ENCODE data around the gene SEPTIN1.
A peak's percentile ranks its signal among the peaks of the same experiment; 100 is the strongest.

The SEPTIN1 gene

GRCh38 chr16:30382111-30382881 is at the start of gene SEPTIN1:
Gene SEPTIN1, minus strand, starts transcription at chr16:30382561. Its CDS starts 19 bp downstream, at chr16:30382542.
- DNase-seq: peak in 1 of 2 donors; percentile 39

- DNase-seq: no peak
These were observed 48.1 kb upstream of the SEPTIN1 start for GRCh38 chr16:30430428-30430970.

GRCh38 chr16:30429678-30430427 is 47.5 kb upstream of the SEPTIN1 start, which contains the start of gene DCTPP1:
Gene DCTPP1, minus strand, starts transcription at chr16:30430030. Its CDS starts 50 bp downstream, at chr16:30429980.
- DNase-seq: peak; percentile 63 to 99

- no peak for DNase-seq
These were observed 47.0 kb upstream of the SEPTIN1 start for GRCh38 chr16:30429418-30429677.

- DNase-seq: no peak
These were observed 45.7 kb upstream of the SEPTIN1 start for GRCh38 chr16:30428055-30428454.

GRCh38 chr16:30421010-30421409 is 38.6 kb upstream of the SEPTIN1 start:
- no peak for DNase-seq

GRCh38 chr16:30418350-30419181 is 36.2 kb upstream of the SEPTIN1 start:
- DNase-seq: no peak

GRCh38 chr16:30417529-30418349 is 35.4 kb upstream of the SEPTIN1 start:
- DNase-seq: peak; percentile 49 to 75

- DNase-seq: no peak
These were observed 34.5 kb upstream of the SEPTIN1 start for GRCh38 chr16:30416624-30417528.

- no peak for DNase-seq
These were observed 33.8 kb upstream of the SEPTIN1 start for GRCh38 chr16:30416047-30416603.

GRCh38 chr16:30414159-30414558 is 31.8 kb upstream of the SEPTIN1 start:
- no peak for DNase-seq

GRCh38 chr16:30413112-30413806 is 30.9 kb upstream of the SEPTIN1 start:
- DNase-seq: no peak

- DNase-seq: peak; percentile 74 to 91
These were observed 27.0 kb upstream of the SEPTIN1 start for GRCh38 chr16:30409125-30410060.

GRCh38 chr16:30407804-30408534 is 25.6 kb upstream of the SEPTIN1 start:
- no peak for DNase-seq

- DNase-seq: peak; percentile 52 to 83
These were observed 24.9 kb upstream of the SEPTIN1 start, which contains the start of gene ZNF771 for GRCh38 chr16:30407102-30407803. Gene ZNF771, plus strand, starts transcription at chr16:30407606. Its CDS starts 448 bp downstream, at chr16:30408054.

GRCh38 chr16:30406795-30407101 is 24.4 kb upstream of the SEPTIN1 start:
- no peak for DNase-seq

GRCh38 chr16:30401768-30402425 is 19.5 kb upstream of the SEPTIN1 start:
- DNase-seq: no peak
